HepG2 (cell line): ENCODE data around the gene ANO6. TPM values are rescaled to one million over a fixed set of nuclear protein-coding genes. Genes with fewer than 3 reads are reported as not detected.

Source experiments
- ATAC-seq: fragments of 200-7000 bp; cut with Tn5 transposase; 3 replicates; pipeline ENCODE4 v1.9.1; 2020; ENCODE audit warnings: mild to moderate bottlenecking, moderate library complexity
- BruUV-seq: library from RNA; stranded (reverse); fragments of 400-500 nt; replicated peaks from 2 replicates; lab custom pipeline; 2021; lab: Mats Ljungman, UMichigan
- CTCF ChIA-PET: fragments of 300-600 bp; formaldehyde crosslinking; extraction: SDS; loops from one replicate; lab custom pipeline; 2021; ENCODE audit warnings: low total read pairs, inconsistent platforms, low intra/inter-chr PET ratio; lab: Yijun Ruan, JAX
- POLR2A ChIA-PET: fragments of 350-600 bp; sonication (Branson Sonifier 250); formaldehyde crosslinking; loops from one replicate; lab custom pipeline; 2020; ENCODE audit warnings: antibody characterized with exemption, inconsistent platforms; lab: Yijun Ruan, JAX
- DNase-seq: peaks from one replicate; pipeline ENCODE4 v3.0.0-alpha.2; 2015; ENCODE audit warnings: low spot score
- FAIRE-seq: peaks from 3 replicates; lab custom pipeline; 2011; peaks lifted over from hg19 to GRCh38; lab: Jason Lieb, UNC
- H2AFZ ChIP-seq: one replicate; pipeline ENCODE4 v1.6.1; 2011; ENCODE audit warnings: low read length, inconsistent platforms
- H3K27ac ChIP-seq: fragments of 300-600 bp; 3 replicates; pipeline ENCODE4 v1.8.0; 2011; ENCODE audit warnings: mixed run types, mild to moderate bottlenecking, mixed read lengths, low read length, inconsistent platforms; ENCODE audit not compliant: insufficient read depth; ENCODE audit errors: extremely low read length
- H3K27me3 ChIP-seq, 2 experiments: fragments of 200-600 bp in 1 of 2; 2 replicates in 1 of 2; 3 replicates in 1 of 2; pipeline versions ENCODE4 v1.6.0 to v1.8.0; 2011; ENCODE audit warnings: low read length in 2 of 2, mild to moderate bottlenecking in 2 of 2, moderate library complexity in 2 of 2, inconsistent platforms in 1 of 2; ENCODE audit not compliant: insufficient read depth in 2 of 2, control insufficient read depth in 1 of 2
- H3K36me3 ChIP-seq, 2 experiments: fragments of 200-600 bp in 1 of 2; replicated peaks in 1 of 2; 2 replicates in 1 of 2; 3 replicates in 1 of 2; pipeline versions ENCODE4 v1.5.1 to v1.8.0; 2011; ENCODE audit warnings: low read length in 2 of 2, inconsistent platforms in 1 of 2; ENCODE audit not compliant: insufficient read depth in 2 of 2, control insufficient read depth in 1 of 2
- H3K4me1 ChIP-seq: 2 replicates; pipeline ENCODE4 v1.5.1; 2012; ENCODE audit warnings: low read length, inconsistent platforms; ENCODE audit not compliant: insufficient read depth
- H3K4me2 ChIP-seq: 2 replicates; pipeline ENCODE4 v1.6.0; 2011; ENCODE audit warnings: low read depth, low read length, inconsistent platforms
- H3K4me3 ChIP-seq, 3 experiments: fragments of 200-600 bp in 1 of 3; sonication (generic), shearing (Covaris generic) in 1 of 3; replicated peaks in 1 of 3; 2 replicates each; pipeline ENCODE4 v1.5.1; 2011 to 2016; ENCODE audit warnings: low read length in 3 of 3, inconsistent platforms in 2 of 3, low read depth in 2 of 3, mild to moderate bottlenecking in 2 of 3, control low read depth in 1 of 3, mixed read lengths in 1 of 3; ENCODE audit not compliant: insufficient read depth in 1 of 3
- H3K79me2 ChIP-seq: one replicate; pipeline ENCODE4 v1.6.1; 2011; ENCODE audit warnings: low read length, inconsistent platforms; ENCODE audit not compliant: insufficient read depth
- H3K9ac ChIP-seq: 2 replicates; pipeline ENCODE4 v1.6.0; 2011; ENCODE audit warnings: mild to moderate bottlenecking, low read depth, low read length, inconsistent platforms; ENCODE audit not compliant: insufficient read depth
- H3K9me3 ChIP-seq: 2 replicates; pipeline ENCODE4 v1.5.1; 2012; ENCODE audit warnings: mild to moderate bottlenecking, low read length
- H4K20me1 ChIP-seq: 2 replicates; pipeline ENCODE4 v1.6.0; 2011; ENCODE audit warnings: inconsistent platforms, mild to moderate bottlenecking, low read length, moderate library complexity; ENCODE audit not compliant: insufficient read depth
- CBFB ChIP-seq: sonication (generic); formaldehyde crosslinking; IDR thresholded peaks from 2 replicates; pipeline ENCODE4 v1.4.0; 2020; ENCODE audit warnings: missing genetic modification reagents
- GPN1 ChIP-seq: sonication (generic); formaldehyde crosslinking; IDR thresholded peaks from 2 replicates; pipeline ENCODE4 v1.5.1; 2020; ENCODE audit warnings: missing genetic modification reagents, borderline replicate concordance
- HCFC1 ChIP-seq: fragments of 150-350 bp; IDR thresholded peaks from 2 replicates; pipeline ENCODE4 v1.6.1; 2014; ENCODE audit warnings: low read depth, low read length
- MAFK ChIP-seq, 2 experiments: IDR thresholded peaks in 1 of 2; conservative IDR thresholded peaks in 1 of 2; 2 replicates each; pipeline ENCODE4 v1.6.1; 2011; ENCODE audit warnings: improper control_type of control experiment in 2 of 2, low read length in 2 of 2
- PCBP2 ChIP-seq: fragments of 200-400 bp; formaldehyde crosslinking; optimal IDR thresholded peaks from 2 replicates; pipeline ENCODE3; 2018; ENCODE audit warnings: low read length, low read depth; ENCODE audit not compliant: poor library complexity, severe bottlenecking
- POLR2G ChIP-seq: fragments of 200-400 bp; formaldehyde crosslinking; IDR thresholded peaks from 2 replicates; pipeline ENCODE4 v1.6.1; 2018; ENCODE audit warnings: mild to moderate bottlenecking, low read depth, low read length, moderate library complexity
- SOX13 ChIP-seq, 3 experiments: fragments of 450-650 bp in 1 of 3; sonication (generic) in 1 of 3; formaldehyde crosslinking in 1 of 3; IDR thresholded peaks in 2 of 3; conservative IDR thresholded peaks in 1 of 3; 2 replicates each; pipeline versions ENCODE4 v1.5.0 to v1.6.1; 2016 to 2020; ENCODE audit warnings: antibody characterized with exemption in 1 of 3, mild to moderate bottlenecking in 1 of 3, missing compliant biosample characterization in 1 of 3, missing genetic modification reagents in 1 of 3, moderate library complexity in 1 of 3
- ZFYVE20 ChIP-seq: sonication (generic); formaldehyde crosslinking; IDR thresholded peaks from 2 replicates; pipeline ENCODE4 v1.8.0; 2023; ENCODE audit warnings: low read depth, mild to moderate bottlenecking, moderate library complexity, missing genetic modification reagents, borderline replicate concordance
- ZMYM2 ChIP-seq: sonication (generic); formaldehyde crosslinking; IDR thresholded peaks from 2 replicates; pipeline ENCODE4 v1.8.0; 2022; ENCODE audit warnings: mild to moderate bottlenecking, missing genetic modification reagents
- ZMYM4 ChIP-seq: sonication (generic); formaldehyde crosslinking; IDR thresholded peaks from 2 replicates; pipeline ENCODE4 v1.8.1; 2023; ENCODE audit warnings: mild to moderate bottlenecking, missing genetic modification reagents
- ZNF263 ChIP-seq: sonication (generic); formaldehyde crosslinking; IDR thresholded peaks from 2 replicates; pipeline ENCODE4 v1.4.0; 2020; ENCODE audit warnings: missing genetic modification reagents
- ZNF451 ChIP-seq: sonication (generic); formaldehyde crosslinking; IDR thresholded peaks from 2 replicates; pipeline ENCODE4 v1.5.0; 2020; ENCODE audit warnings: mild to moderate bottlenecking, missing genetic modification reagents
- ZNF510 ChIP-seq: sonication (generic); formaldehyde crosslinking; IDR thresholded peaks from 2 replicates; pipeline ENCODE4 v1.4.0; 2020; ENCODE audit warnings: low read depth, mild to moderate bottlenecking, missing genetic modification reagents
- ZNF619 ChIP-seq: sonication (generic); formaldehyde crosslinking; IDR thresholded peaks from 2 replicates; pipeline ENCODE4 v1.4.0; 2020; ENCODE audit warnings: mild to moderate bottlenecking, missing genetic modification reagents
- WGBS: methylation state at CpG from one replicate; pipeline ENCODE4 v1.1.6; 2017; ENCODE audit warnings: low lambda C conversion rate; 5-methylcytosine and 5-hydroxymethylcytosine counted together
- in situ Hi-C: cut with HindIII; loops from 2 replicates; pipeline ENCODE4 v1.10.0; 2017; ENCODE audit warnings: low pct_unique_long_range_greater_than_20kb; ENCODE audit not compliant: extremely low pct_ligation_motif_present
- intact Hi-C: fragments of 100-400 bp; cut with micrococcal nuclease; formaldehyde crosslinking; loops from one replicate; pipeline ENCODE4 v1.10.0; 2022; ENCODE audit not compliant: unreplicated experiment
- polyA plus RNA-seq, 8 experiments: library from polyadenylated mRNA; depleted of rRNA in 3 of 8; stranded (reverse) in 7 of 8; unstranded in 1 of 8; fragments of >200 nt; fragmentation: Illumina TruSeq in 4 of 8; extraction: Trizol in 4 of 8; gene quantifications; 2 replicates each; pipeline versions ENCODE4 v1.2.1 to v1.2.3, GENCODE V29; 2011 to 2016; ENCODE audit warnings: low read depth in 4 of 8, missing spikeins in 1 of 8, mixed read lengths in 1 of 8; ENCODE audit not compliant: insufficient read depth in 1 of 8
- total RNA-seq, 5 experiments: library from RNA; depleted of rRNA; stranded (reverse); fragments of >200 nt; fragmentation: Illumina TruSeq; extraction: Trizol; gene quantifications; 2 replicates each; pipeline ENCODE4 v1.2.3, GENCODE V29; 2016; ENCODE audit warnings: low read depth in 1 of 5
- TF ChIP-seq, protein P1 (sequence below): sonication (generic); formaldehyde crosslinking; IDR thresholded peaks from 2 replicates; pipeline ENCODE4 v1.8.1; 2023; ENCODE audit warnings: mild to moderate bottlenecking, moderate library complexity, missing genetic modification reagents
- TF ChIP-seq, protein P2 (sequence below): IDR thresholded peaks from 2 replicates; pipeline ENCODE4 v1.6.1; 2016; ENCODE audit warnings: missing genetic modification reagents, missing compliant biosample characterization
- TF ChIP-seq, protein P3 (sequence below): IDR thresholded peaks from 2 replicates; pipeline ENCODE4 v1.6.1; 2012; ENCODE audit warnings: low read depth, low read length, improper control_type of control experiment
- TF ChIP-seq, protein P4 (sequence below): IDR thresholded peaks from 2 replicates; pipeline ENCODE4 v1.6.1; 2016; ENCODE audit warnings: low read depth

ANO6 gene
- total and polyA plus RNA-seq, 2 of the 13 experiments (the other 11 are each of a cell fraction or from before 2014, with no cell fraction given) = 37.8 to 57.1 TPM

DNA sequence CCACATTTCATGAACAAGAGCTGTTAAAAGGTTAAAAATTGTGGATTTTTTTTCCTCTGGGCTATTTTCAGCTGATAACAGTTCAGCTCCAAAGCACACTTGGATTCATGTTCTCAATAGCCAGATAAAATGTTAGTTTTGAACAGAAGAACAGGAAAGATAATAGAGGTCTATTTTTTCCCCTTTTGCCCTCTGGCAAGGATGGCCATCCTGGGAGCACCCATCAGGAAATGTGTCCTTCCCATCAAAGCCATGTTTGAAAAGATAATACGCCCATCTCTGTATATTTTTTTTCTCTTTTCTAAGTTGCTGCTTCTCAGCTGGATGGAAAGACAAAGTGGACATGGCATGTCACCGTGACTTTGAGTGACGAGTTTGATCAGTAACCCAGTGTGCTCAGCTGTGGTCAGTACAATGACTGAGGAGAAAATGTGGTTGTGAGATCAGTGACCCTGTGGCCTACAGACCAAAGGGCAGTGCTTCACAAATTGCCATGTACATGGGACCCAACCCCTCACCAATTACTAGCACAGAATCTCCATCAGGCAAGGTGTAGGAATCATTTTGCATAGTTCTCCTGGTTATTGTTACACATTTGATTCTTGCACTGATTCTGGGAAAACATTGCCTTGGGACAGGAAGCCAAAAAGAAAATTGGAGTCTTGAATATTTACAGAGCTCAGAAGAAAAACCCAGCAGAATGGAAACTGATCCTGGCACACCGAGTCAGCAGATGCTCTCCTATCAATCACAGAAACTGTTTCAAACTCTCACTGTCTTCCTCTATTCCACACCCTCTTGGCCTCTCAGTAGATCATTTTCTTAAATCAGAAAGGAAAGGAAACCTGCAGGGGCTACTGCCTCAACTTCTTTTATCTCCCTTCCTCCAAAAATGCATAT, 64.3 kb downstream of the ANO6 start:
- H3K27ac ChIP-seq = no peak overlapping the region
- BruUV-seq = no TSS peak
- FAIRE-seq (peak; percentile 69), ATAC-seq (peak; percentile 71), DNase-seq (peak; percentile 34)
- H4K20me1 ChIP-seq = no peaks in the 10 kb centered on the region
- no peaks in the 10 kb centered on the region for H3K9me3 ChIP-seq
- peaks cover 3% of the 10 kb centered on the region in 2 experiments; a peak in 2 of 5 replicates for H3K36me3 ChIP-seq
- no peak overlapping the region for H3K9ac ChIP-seq
- intact Hi-C loops = loop anchor here (5.0 kb wide), 2 partner anchors 63 to 107 kb away; partner anchors contain the start of gene ANO6
- no peak overlapping the region for H3K4me3 ChIP-seq
- 76% methylated on average over 4 of the region's 4 CpGs for WGBS
- H3K4me2 ChIP-seq = no peak overlapping the region
- H3K79me2 ChIP-seq = peaks cover 7% of the 10 kb centered on the region
- ChIA-PET POLR2A (no interaction called here), CTCF (no interaction called here)
- no peaks in the 10 kb centered on the region for H3K27me3 ChIP-seq
- in situ Hi-C loops = no loop called here
- H2AFZ ChIP-seq = no peak overlapping the region
- H3K4me1 ChIP-seq = peaks cover 58% of the 10 kb centered on the region
- no peak for TF ChIP-seq MAFK (conservative IDR thresholded peaks at IDR 0.05 in 1 of 2, IDR thresholded peaks at IDR 0.05 in 1 of 2; ENCODE audit: low read length in 2 of 2)
- TF ChIP-seq ZFYVE20 (CRISPR knock-in tag) = no peak
- TF ChIP-seq SOX13 (IDR thresholded peaks at IDR 0.05) = no peak
- 0 out of 4 replicates have a peak, but pooled peaks of 1 of the 2 experiments have one; percentile 17 for TF ChIP-seq SOX13 (CRISPR knock-in tag; conservative IDR thresholded peaks at IDR 0.05 in 1 of 2, IDR thresholded peaks at IDR 0.05 in 1 of 2)
- TF ChIP-seq, protein P1, sequence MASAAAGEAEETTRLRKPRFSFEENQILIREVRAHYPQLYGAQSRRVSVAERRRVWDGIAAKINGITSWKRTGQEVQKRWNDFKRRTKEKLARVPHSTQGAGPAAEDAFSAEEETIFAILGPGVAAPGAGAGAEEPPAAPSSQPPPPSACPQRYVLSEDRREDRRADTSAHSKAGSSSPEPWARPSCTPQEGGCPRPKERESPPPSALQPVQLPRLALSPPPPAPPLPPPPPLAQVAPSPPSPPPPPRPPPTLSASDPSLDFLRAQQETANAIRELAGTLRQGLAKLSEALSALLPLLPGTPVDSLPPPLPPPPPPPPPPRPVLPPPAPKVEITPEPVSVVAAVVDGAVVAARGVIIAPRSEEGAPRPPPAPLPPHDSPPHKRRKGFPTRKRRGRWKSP (CRISPR knock-in tag) = no peak
- TF ChIP-seq ZNF451 (CRISPR knock-in tag) = no peak
- TF ChIP-seq, protein P2, sequence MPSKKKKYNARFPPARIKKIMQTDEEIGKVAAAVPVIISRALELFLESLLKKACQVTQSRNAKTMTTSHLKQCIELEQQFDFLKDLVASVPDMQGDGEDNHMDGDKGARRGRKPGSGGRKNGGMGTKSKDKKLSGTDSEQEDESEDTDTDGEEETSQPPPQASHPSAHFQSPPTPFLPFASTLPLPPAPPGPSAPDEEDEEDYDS = no peak
- TF ChIP-seq ZNF619 (CRISPR knock-in tag) = no peak
- peak; percentile 39; the same call in 1 of the 2 replicates for TF ChIP-seq ZMYM4 (CRISPR knock-in tag)
- TF ChIP-seq PCBP2 = no peak
- TF ChIP-seq POLR2G = no peak
- no peak for TF ChIP-seq ZNF510 (CRISPR knock-in tag)
- TF ChIP-seq CBFB (CRISPR knock-in tag) = no peak
- no peak for TF ChIP-seq GPN1
- TF ChIP-seq HCFC1 = no peak
- TF ChIP-seq ZMYM2 (CRISPR knock-in tag) = no peak
- TF ChIP-seq, protein P3, sequence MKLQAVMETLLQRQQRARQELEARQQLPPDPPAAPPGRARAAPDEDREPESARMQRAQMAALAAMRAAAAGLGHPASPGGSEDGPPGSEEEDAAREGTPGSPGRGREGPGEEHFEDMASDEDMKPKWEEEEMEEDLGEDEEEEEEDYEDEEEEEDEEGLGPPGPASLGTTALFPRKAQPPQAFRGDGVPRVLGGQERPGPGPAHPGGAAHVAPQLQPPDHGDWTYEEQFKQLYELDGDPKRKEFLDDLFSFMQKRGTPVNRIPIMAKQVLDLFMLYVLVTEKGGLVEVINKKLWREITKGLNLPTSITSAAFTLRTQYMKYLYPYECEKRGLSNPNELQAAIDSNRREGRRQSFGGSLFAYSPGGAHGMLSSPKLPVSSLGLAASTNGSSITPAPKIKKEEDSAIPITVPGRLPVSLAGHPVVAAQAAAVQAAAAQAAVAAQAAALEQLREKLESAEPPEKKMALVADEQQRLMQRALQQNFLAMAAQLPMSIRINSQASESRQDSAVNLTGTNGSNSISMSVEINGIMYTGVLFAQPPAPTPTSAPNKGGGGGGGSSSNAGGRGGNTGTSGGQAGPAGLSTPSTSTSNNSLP = no peak
- TF ChIP-seq, protein P4, sequence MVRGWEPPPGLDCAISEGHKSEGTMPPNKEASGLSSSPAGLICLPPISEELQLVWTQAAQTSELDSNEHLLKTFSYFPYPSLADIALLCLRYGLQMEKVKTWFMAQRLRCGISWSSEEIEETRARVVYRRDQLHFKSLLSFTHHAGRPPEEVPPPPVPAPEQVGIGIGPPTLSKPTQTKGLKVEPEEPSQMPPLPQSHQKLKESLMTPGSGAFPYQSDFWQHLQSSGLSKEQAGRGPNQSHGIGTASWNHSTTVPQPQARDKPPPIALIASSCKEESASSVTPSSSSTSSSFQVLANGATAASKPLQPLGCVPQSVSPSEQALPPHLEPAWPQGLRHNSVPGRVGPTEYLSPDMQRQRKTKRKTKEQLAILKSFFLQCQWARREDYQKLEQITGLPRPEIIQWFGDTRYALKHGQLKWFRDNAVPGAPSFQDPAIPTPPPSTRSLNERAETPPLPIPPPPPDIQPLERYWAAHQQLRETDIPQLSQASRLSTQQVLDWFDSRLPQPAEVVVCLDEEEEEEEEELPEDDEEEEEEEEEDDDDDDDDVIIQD (CRISPR knock-in tag) = peak; percentile 17; the same call in 1 of the 2 replicates
- TF ChIP-seq ZNF263 = no peak
